K562 (cell line): ENCODE measurements around the gene LASP1. TPM values are rescaled to one million over a fixed set of nuclear protein-coding genes. Genes with fewer than 3 reads are reported as not detected.

Experiments
- ADNP ChIP-seq: fragments of 200-800 bp; sonication (Bioruptor generic); IDR thresholded peaks from 2 replicates; pipeline ENCODE4 v1.6.1; 2016; ENCODE audit warnings: missing genetic modification characterization, missing compliant biosample characterization
- ARNT ChIP-seq, 2 experiments: fragments of 450-650 bp; IDR thresholded peaks; 2 replicates each; pipeline ENCODE4 v1.6.1; 2016; ENCODE audit warnings: mild to moderate bottlenecking in 1 of 2
- ATF3 ChIP-seq, 2 experiments: fragments of 450-650 bp in 1 of 2; sonication (generic) in 1 of 2; formaldehyde crosslinking in 1 of 2; IDR thresholded peaks in 1 of 2; conservative IDR thresholded peaks in 1 of 2; 2 replicates each; pipeline versions ENCODE4 v1.6.1 to v1.8.1; 2016 to 2023; ENCODE audit warnings: mild to moderate bottlenecking in 2 of 2, moderate library complexity in 2 of 2, inconsistent platforms in 1 of 2, missing genetic modification reagents in 1 of 2
- BDP1 ChIP-seq: IDR thresholded peaks from 3 replicates; pipeline ENCODE4 v1.6.1; 2011; ENCODE audit not compliant: insufficient read length, insufficient read depth
- BRD9 ChIP-seq: fragments of 450-650 bp; IDR thresholded peaks from 2 replicates; pipeline ENCODE4 v1.6.1; 2018; ENCODE audit warnings: low read depth; ENCODE audit not compliant: partially characterized antibody
- CEBPB ChIP-seq: fragments of 450-650 bp; IDR thresholded peaks from 2 replicates; pipeline ENCODE4 v1.6.1; 2016; ENCODE audit warnings: missing genetic modification characterization, missing compliant biosample characterization
- E4F1 ChIP-seq: fragments of 250-450 bp; sonication (Bioruptor Pico); IDR thresholded peaks from 2 replicates; pipeline ENCODE4 v1.5.0; 2021; ENCODE audit warnings: mild to moderate bottlenecking, borderline replicate concordance
- FOXJ2 ChIP-seq: fragments of 200-800 bp; sonication (Bioruptor generic); IDR thresholded peaks from 2 replicates; pipeline ENCODE4 v1.6.1; 2016; ENCODE audit warnings: missing genetic modification characterization, missing compliant biosample characterization
- KLF16 ChIP-seq: IDR thresholded peaks from 2 replicates; pipeline ENCODE4 v1.6.1; 2016; ENCODE audit warnings: antibody characterized with exemption
- NFYB ChIP-seq: IDR thresholded peaks from 2 replicates; pipeline ENCODE4 v1.6.1; 2011; ENCODE audit warnings: mild to moderate bottlenecking, moderate library complexity; ENCODE audit not compliant: insufficient read length; ENCODE audit errors: extremely low read depth
- PHB2 ChIP-seq: fragments of 450-650 bp; IDR thresholded peaks from 2 replicates; pipeline ENCODE4 v1.6.1; 2017; ENCODE audit warnings: low read depth
- PTRF ChIP-seq: fragments of 450-650 bp; IDR thresholded peaks from 2 replicates; pipeline ENCODE4 v1.6.1; 2016; ENCODE audit warnings: mild to moderate bottlenecking, missing genetic modification characterization, missing compliant biosample characterization
- SRSF3 ChIP-seq: fragments of 200-400 bp; formaldehyde crosslinking; IDR thresholded peaks from 2 replicates; pipeline ENCODE4 v1.6.1; 2016; ENCODE audit warnings: mild to moderate bottlenecking, low read length, moderate library complexity; ENCODE audit not compliant: insufficient read depth
- TRIM24 ChIP-seq, 2 experiments: fragments of 450-650 bp; IDR thresholded peaks; 2 replicates each; pipeline ENCODE4 v1.6.1; 2016
- ZKSCAN1 ChIP-seq: fragments of 150-350 bp; IDR thresholded peaks from 2 replicates; pipeline ENCODE4 v1.6.1; 2016; ENCODE audit warnings: low read depth, low read length
- ZNF197 ChIP-seq: fragments of 200-800 bp; sonication (Bioruptor generic); IDR thresholded peaks from 2 replicates; pipeline ENCODE4 v1.6.1; 2016; ENCODE audit warnings: low read depth, missing genetic modification characterization, missing compliant biosample characterization
- ZNF280B ChIP-seq: fragments of 250-450 bp; sonication (Bioruptor Pico); IDR thresholded peaks from 2 replicates; pipeline ENCODE4 v1.5.1; 2021; ENCODE audit warnings: mild to moderate bottlenecking
- ZNF384 ChIP-seq: IDR thresholded peaks from 2 replicates; pipeline ENCODE4 v1.6.1; 2012; ENCODE audit warnings: low read depth, low read length, improper control_type of control experiment
- ZNF717 ChIP-seq: fragments of 250-450 bp; sonication (Bioruptor Pico); IDR thresholded peaks from 2 replicates; pipeline ENCODE4 v1.5.0; 2021
- polyA plus RNA-seq, 8 experiments: library from polyadenylated mRNA; depleted of rRNA in 4 of 8; stranded (reverse) in 5 of 8; unstranded in 3 of 8; fragments of >200 nt; fragmentation: Nextera tagmentation in 2 of 8; fragmentation: Illumina TruSeq in 1 of 8; extraction: Ambion mirVana in 2 of 8; extraction: Trizol in 1 of 8; gene quantifications; 2 replicates each; pipeline versions ENCODE4 v1.2.1 to v1.2.3, GENCODE V29; 2011 to 2014; ENCODE audit warnings: inconsistent platforms in 1 of 8, missing spikeins in 1 of 8
- total RNA-seq, 7 experiments: library from RNA; depleted of rRNA in 6 of 7; stranded (reverse); fragments of >200 nt in 6 of 7; fragmentation: Illumina TruSeq in 2 of 7; extraction: Trizol in 2 of 7; gene quantifications; 2 replicates each; pipeline versions ENCODE4 v1.2.1 to v1.2.3, GENCODE V29; 2011 to 2021; ENCODE audit warnings: low replicate concordance in 1 of 7
- TF ChIP-seq, protein P1 (sequence below): fragments of 200-800 bp; sonication (Bioruptor generic); IDR thresholded peaks from 2 replicates; pipeline ENCODE4 v1.6.1; 2017; ENCODE audit warnings: missing genetic modification characterization, missing compliant biosample characterization
- TF ChIP-seq, protein P2 (sequence below): fragments of 250-450 bp; sonication (Bioruptor Pico); IDR thresholded peaks from 2 replicates; pipeline ENCODE4 v1.4.0; 2020

The LASP1 gene
- total and polyA plus RNA-seq, 9 of the 15 experiments (the other 6 are each of a cell fraction or from before 2014, with no cell fraction given) = 23.0 to 125 (median 55.3) TPM

DNA sequence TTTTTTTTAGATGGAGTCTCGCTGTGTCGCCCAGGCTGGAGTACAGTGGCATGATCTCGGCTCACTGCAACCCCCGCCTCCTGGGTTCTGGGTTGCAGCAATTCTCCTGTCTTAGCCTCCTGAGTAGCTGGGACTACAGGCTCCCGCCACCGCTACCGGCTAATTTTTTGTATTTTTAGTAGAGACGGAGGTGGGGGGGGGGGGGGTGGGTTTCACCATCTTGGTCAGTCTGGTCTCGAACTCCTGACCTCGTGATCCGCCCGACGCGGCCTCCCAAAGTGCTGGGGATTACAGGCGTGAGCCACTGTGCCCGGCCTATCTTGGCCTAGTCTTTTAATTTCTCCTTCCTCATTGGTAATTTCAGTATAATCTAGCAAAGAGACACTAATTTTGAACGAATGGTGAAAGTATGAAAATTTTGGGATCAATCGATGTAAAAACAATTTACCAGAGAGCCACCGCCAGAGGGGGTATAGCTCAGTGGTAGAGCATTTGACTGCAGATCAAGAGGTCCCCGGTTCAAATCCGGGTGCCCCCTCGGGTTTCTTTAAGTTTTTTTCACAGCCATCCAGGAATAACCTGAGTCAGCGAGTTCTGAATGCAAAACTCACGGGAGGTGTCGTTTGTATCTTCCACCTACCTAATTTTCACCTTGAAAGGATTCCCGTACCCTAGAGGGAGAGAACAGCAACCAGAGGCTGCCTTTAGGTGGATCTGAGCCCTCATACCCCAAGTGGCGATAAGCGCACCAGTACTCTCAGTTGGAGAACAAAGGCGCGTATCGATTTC lies 2.5 kb upstream of the LASP1 start (continued):
- TF ChIP-seq BDP1 (peak; percentile 57), ZKSCAN1 (peak; percentile 15; the same call in 1 of the 2 replicates), ZNF717 (no peak), TRIM24 (IDR thresholded peaks at IDR 0.05) (0 out of 4 replicates have a peak, but pooled peaks of 1 of the 2 experiments have one; percentile 15), ZNF280B (no peak), SRSF3 (no peak), NFYB (no peak), CEBPB (tag) (peak; percentile 75), FOXJ2 (tag) (peak; percentile 27; the same call in 1 of the 2 replicates), PTRF (tag) (no peak), E4F1 (CRISPR knock-in tag) (no peak), ATF3 (IDR thresholded peaks at IDR 0.05) (no peak; the same call in 1 of the 2 replicates), ATF3 (CRISPR knock-in tag; conservative IDR thresholded peaks at IDR 0.05) (no peak), KLF16 (no peak), ZNF384 (peak; percentile 68; the same call in 1 of the 2 replicates), ADNP (tag) (peak; percentile 99), ZNF197 (CRISPR knock-in tag) (0 out of 2 replicates have a peak, but pooled peaks have one; percentile 47), ARNT (IDR thresholded peaks at IDR 0.05) (peak; percentile 62 to 84), PHB2 (peak; percentile 57; the same call in 1 of the 2 replicates), BRD9 (peak; percentile 95)
- TF ChIP-seq, protein P1, sequence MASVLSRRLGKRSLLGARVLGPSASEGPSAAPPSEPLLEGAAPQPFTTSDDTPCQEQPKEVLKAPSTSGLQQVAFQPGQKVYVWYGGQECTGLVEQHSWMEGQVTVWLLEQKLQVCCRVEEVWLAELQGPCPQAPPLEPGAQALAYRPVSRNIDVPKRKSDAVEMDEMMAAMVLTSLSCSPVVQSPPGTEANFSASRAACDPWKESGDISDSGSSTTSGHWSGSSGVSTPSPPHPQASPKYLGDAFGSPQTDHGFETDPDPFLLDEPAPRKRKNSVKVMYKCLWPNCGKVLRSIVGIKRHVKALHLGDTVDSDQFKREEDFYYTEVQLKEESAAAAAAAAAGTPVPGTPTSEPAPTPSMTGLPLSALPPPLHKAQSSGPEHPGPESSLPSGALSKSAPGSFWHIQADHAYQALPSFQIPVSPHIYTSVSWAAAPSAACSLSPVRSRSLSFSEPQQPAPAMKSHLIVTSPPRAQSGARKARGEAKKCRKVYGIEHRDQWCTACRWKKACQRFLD (CRISPR knock-in tag) = no peak
- TF ChIP-seq, protein P2, sequence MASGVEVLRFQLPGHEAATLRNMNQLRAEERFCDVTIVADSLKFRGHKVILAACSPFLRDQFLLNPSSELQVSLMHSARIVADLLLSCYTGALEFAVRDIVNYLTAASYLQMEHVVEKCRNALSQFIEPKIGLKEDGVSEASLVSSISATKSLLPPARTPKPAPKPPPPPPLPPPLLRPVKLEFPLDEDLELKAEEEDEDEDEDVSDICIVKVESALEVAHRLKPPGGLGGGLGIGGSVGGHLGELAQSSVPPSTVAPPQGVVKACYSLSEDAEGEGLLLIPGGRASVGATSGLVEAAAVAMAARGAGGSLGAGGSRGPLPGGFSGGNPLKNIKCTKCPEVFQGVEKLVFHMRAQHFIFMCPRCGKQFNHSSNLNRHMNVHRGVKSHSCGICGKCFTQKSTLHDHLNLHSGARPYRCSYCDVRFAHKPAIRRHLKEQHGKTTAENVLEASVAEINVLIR (CRISPR knock-in tag) = no peak
